Retina (tissue), 1 donor: ENCODE data around the gene RAP1GAP2.
A peak's percentile ranks its signal among the peaks of the same experiment; 100 is the strongest.
"Not testable (repeated sequence)": the region's sequence is repeated elsewhere in the genome, so short reads cannot be mapped to it uniquely, and the experiment has no call there.

Experiments
- DNase-seq: peaks from one replicate; pipeline ENCODE4 v3.0.0-alpha.2; 2016

Gene RAP1GAP2

GRCh38 chr17:2889256-2889655, 93.0 kb downstream of the RAP1GAP2 start:
- DNase-seq: no peak

GRCh38 chr17:2890778-2891177, 94.5 kb downstream of the RAP1GAP2 start:
- DNase-seq: not testable (repeated sequence)

GRCh38 chr17:2892305-2892971, 96.2 kb downstream of the RAP1GAP2 start:
- no peak for DNase-seq

- no peak for DNase-seq
Observed at GRCh38 chr17:2893422-2893914, 97.2 kb downstream of the RAP1GAP2 start.

GRCh38 chr17:2894782-2895181, 98.5 kb downstream of the RAP1GAP2 start:
- no peak for DNase-seq

- DNase-seq: no peak
Observed at GRCh38 chr17:2897605-2898004, 101.4 kb downstream of the RAP1GAP2 start.

DNA sequence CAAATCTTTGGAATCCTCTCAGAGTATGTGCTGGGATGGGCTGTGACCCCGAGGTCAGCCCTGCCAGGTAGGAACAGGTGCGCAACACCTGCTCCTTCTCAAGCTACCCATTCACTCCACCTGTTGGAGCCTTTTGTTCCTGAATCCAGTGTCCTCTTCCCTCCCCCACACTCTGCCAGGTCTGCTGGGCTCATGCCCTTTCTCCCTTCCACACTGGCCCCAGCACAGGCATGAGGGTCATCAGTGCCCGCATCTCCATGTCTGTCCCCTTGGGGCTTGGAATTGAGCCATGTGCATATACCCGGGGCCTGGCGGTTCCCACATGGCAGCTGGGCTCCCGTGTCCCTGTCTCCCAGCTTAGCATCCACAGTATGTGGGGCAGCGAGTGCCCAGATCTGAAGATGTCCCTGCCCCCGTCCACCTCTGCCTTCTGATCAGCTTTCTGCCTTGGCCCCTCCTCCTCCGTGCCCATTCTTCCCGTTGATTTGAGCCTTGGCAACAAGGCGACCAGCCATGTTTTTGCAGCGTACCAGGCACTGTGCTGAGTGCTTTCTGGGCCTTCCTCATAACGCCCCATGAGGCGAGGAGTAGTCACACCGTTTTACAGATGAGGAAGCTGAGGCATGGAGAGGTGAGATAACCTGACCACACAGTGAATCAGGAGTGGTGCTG, 102.2 kb downstream of the RAP1GAP2 start:
- no peak for DNase-seq

- DNase-seq: no peak
Observed at GRCh38 chr17:2899906-2900305, 103.7 kb downstream of the RAP1GAP2 start.

DNA sequence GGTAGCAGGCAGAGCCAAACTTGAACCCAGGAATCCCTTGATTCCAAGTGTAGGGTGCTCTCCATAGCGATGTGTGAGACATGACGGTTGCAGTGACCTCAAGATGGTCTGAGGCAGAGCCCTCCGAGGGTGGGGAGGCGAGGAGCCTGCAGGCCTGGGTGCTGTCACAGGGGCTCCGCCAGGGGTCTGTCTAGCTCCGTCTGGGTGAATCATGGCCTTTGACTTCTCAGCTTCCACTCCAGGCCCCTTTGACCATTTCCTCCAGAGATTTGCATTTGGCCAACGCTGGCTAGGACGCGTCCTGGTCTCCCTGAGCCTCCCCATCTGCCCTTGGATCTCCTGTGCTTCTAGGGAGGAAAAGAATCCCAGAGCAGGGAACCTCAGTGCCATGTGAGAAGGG, 104.6 kb downstream of the RAP1GAP2 start:
- no peak for DNase-seq

DNA sequence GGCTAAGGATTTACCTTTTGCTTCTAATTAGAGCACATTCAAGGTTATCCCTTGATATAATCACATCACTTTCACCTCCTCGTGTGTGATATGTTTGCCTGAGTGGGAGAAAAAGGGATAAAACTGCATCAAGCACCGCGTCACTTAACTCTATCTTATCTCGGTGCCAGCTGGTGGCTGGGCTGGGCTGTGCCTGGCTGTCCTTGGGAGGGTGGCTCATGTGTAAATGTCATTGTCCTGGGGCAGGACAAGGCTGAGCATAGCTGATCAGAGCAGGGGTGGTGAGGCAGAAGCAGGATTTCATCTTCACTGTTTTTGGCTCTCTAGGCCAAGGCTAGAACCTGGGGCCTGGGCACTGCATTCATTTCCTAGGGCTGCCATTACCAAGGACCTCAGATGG, 105.3 kb downstream of the RAP1GAP2 start:
- no peak for DNase-seq

- DNase-seq: no peak
Observed at GRCh38 chr17:2902546-2902945, 106.3 kb downstream of the RAP1GAP2 start.

DNA sequence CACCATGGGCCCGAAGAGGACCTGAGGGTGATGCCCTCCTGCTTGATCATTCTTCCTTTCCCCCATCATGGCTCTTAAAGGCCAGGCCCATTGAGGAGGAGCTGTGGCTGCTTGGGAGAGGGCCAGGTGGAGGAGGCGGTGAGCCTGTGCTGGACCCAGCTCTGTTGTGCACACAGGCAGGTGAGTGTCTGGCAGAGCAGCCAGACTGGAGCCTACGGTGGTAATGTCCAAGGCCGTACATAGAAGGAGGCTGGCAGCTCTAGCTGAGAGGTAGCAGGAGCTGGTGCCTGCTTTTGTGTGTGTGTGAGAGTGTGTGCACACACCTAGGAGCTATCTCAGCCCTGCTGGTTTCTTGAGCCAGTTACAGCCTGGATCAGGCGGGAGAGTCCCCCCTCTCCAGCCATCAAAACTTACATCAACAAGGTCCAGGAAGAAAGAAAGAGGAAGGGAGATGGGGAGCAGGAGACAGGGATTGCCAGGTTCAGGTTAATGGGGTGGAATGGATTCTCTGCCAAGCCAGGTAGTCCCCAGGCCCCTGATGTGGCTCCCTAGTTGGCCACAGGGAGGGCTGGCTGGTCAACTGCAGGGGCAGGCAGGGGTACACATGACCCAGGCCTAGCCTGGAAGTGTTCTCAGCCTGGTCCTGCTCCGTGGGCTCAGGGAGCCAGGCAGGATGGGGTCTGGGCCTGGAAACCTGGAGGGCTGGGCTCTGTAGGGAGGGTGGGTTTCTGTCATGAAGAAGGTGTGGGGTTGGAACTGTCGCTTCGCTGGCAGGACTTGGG, 107.1 kb downstream of the RAP1GAP2 start:
- no peak for DNase-seq

- DNase-seq: peak; percentile 78
Observed at GRCh38 chr17:2904135-2904534, 107.9 kb downstream of the RAP1GAP2 start.

GRCh38 chr17:2905269-2905668, 109.0 kb downstream of the RAP1GAP2 start:
- DNase-seq: no peak

- DNase-seq: no peak
Observed at GRCh38 chr17:2905696-2906501, 109.7 kb downstream of the RAP1GAP2 start.

DNA sequence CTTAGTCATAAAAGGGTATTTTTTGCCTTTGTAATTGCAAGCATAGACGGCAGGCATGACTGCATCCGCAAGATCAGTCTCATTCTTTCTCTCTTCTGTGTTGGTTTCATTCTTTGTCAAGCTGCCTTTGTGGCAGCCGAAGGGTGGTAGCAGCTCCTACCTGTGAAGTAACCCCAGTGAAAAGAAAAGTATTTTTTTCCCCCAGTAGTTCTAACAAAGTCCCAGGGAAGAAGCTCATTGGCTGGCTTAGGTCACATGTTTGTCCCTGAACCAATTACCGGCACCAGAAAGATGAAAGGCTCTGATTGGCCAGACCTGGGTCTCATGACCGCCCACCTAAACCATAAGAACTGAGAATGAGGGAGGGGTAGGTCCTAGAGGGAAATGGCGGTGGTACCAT, 110.7 kb downstream of the RAP1GAP2 start:
- no peak for DNase-seq

DNA sequence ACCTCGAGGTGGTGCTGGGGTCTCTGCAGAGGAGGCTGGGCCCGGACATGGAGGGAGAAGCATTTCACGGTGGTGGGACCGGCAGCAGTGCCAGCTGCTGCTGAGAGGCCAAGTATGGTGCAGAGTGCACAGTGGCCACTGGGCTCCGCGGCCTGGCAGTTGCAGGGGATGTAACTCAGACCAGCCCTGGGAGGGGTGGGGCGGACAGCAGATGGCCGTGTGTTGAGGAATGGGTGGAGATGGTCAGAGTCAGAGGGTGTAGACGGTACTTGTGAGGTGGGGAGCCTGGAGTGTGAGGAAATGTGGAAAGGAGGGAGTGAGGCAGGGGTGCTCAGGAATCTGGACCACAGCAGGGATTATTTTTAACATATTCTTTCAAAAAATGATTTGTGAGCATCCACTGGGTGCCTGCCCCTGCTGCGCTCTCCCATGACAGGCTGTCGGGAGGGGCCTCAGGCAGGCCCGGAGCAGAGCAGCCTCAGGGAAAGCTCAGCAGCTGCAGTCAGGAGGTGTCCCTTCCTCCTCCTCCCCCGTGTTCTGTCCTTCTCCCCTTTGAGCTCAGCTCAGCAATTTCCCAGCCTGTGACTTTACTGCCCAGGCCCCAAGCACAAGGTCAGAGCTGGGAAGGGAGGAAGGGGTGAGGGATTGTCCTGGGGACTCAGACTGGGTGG, 113.1 kb downstream of the RAP1GAP2 start:
- no peak for DNase-seq

DNA sequence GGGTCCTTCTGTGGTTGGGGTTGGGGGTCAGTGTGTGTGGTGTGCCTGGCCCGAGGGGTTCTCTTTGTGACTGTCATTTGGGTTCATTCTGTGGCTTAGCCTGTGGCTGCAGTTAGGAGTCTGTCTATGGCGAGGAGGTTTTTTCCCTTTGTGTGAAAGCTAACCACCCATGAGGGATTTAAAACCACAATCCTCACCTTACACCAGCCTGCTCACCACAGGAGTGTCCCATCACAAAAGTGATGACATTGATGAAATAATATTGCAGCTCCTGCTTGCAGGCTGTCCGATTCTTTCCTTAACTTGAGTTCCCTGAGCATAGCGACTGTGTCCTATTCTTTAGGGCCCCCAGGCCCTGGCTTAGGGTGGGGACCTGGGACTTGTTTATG, 113.6 kb downstream of the RAP1GAP2 start:
- DNase-seq: no peak

DNA sequence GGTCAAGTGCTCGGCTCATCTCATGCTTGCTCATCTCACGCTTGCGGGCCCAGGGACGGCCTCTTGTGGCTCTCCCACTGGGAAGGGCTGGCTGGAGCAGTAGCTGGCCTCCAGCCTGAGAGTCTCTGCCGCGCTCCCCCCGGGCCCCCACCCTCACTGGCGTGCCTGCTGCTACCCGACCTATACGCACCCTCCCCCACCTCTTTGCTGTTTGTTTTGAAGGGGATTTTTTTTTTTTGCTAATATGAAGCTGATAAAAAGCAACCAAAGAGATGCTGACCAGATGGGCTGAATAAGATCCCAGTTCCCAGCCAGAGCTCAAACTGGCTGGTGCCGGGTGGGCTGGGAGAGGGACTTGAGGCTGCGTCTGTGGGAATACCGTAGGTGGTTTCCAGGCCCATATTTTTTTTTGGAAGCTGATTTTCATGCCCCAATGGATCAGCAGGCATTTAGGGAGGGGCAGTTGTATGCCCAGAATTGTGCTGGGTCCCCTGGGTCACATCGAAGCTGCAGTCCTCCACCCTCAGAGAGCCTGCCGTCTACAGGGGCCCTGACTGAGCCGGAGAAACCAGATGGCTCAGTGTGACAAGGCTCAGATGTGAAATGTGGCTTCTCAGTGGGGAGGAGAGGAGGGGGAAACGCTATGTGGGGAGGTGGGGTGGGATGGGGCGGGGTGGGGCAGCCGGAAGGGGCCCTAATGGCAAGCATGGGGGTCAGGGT, 115.0 kb downstream of the RAP1GAP2 start:
- no peak for DNase-seq

- no peak for DNase-seq
Observed at GRCh38 chr17:2911755-2912111, 115.5 kb downstream of the RAP1GAP2 start.

DNA sequence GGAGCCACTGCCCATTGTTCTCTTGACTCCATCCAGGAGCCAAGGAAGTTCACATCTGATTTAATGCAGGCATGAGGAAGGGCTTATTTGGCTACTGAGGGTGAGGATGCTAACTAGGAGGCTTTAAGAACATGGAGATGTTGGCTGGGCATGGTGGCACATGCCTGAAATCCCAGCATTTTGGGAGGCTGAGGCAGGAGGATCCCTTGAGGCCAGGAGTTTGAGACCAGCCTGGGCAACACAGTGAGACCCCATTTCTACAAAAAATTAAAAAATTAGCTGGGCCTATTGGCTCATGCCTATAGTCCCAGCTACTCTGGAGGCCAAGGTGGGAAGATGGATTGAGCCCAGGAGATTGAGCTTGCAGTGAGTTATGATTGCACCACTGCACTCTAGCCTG, 116.5 kb downstream of the RAP1GAP2 start:
- DNase-seq: no peak

DNA sequence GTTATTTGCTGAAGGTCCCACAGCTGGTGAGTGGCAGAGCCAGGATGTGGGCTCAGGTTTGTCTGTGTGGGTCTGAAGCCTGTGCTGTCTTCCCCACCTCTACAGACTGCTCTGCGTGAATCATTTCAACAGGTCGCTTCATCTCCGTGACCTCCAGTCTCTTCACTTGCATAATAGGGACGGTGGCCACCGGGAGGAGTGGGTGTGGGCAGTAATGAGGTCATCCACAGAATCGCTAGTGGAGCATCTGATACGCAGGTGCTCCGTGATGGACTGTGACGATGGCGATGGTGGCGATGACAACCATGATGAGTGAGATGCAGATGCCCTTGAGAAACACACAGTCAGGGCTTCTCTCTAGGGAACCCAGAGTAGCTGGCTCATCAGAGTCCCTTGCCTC, 120.2 kb downstream of the RAP1GAP2 start:
- DNase-seq: peak; percentile 58
